DMS79 treated with DMSO at 0.1 percent for 48 hours (cell line): ENCODE measurements around the gene CRYGN.

Experiments used
- DNase-seq: peaks from one replicate; lab custom pipeline; 2025; lab: John Stamatoyannopoulos, UW

CRYGN gene

GRCh38 chr7:151391358-151391730 is 48.6 kb downstream of the CRYGN start:
- DNase-seq, result no peak

- no peak for DNase-seq
Observed at GRCh38 chr7:151390598-151391357, 49.2 kb downstream of the CRYGN start.

GRCh38 chr7:151389768-151390597 is 50.0 kb downstream of the CRYGN start:
- no peak for DNase-seq

DNA sequence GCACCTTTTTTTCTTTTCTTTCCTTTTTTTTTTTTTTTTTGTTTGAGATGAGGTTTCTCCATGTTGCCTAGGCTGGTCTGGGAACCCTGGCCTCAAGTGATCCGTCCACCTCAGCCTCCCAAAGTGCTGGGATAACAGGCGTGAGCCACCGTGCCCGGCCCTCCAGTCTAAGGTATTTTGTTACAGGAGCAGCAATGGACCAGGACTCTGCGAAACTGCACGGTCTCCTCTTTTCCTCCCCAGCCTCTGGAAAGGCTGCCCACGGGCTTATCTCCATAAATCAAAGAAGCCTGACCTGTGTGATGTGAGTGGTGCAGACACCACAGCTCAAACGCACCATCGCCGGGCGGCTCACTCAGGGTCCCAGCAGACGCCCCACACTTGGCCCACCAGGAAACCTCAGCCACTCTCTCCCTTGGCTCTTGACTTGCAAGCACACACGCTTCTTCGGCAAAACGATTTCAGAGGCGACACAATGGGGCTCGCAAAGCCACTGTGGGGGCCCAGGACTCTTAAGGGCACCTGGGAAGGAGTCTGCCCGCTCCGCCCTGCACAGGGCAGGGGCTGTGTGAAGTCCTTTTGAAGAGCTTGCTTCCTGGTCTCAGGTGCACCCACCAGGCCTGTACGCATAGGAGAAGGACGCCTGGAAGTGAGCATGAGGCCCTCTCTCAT is 50.7 kb downstream of the CRYGN start:
- DNase-seq, result no peak

DNA sequence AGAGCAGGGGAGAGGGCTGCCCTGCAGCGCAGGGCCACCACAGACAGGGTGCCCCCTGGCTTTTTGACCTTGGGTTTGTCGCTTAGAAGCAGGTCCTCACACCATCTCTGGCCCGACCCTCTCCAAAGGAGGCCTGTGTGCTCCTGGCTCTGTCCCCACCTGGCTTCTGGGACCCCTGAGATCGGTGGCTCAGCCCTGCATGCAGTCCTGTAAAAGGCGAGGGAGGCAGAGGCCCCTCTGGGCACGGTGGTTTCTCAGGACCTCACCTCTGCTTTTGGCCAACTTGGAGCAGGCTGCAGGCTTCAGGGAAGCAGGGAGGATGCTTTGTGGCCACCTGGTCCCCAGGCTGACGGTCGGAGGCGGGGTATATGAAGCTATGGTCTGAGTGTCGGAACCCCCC is 51.5 kb downstream of the CRYGN start:
- no peak for DNase-seq

DNA sequence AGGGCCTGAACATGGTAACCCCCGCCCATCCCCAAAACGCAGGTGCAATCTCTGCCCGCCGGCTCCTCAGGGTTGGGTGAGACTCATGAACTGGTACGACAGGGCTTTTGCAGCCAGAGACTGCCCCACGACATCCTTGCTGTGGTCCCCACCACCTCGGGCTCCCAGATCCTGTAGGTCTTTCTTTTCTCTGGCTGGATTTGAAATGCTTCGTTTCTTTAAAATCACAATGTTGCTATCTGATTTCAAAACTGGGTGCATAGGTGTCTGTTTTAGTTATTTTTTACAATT is 52.0 kb downstream of the CRYGN start:
- DNase-seq, result no peak

DNA sequence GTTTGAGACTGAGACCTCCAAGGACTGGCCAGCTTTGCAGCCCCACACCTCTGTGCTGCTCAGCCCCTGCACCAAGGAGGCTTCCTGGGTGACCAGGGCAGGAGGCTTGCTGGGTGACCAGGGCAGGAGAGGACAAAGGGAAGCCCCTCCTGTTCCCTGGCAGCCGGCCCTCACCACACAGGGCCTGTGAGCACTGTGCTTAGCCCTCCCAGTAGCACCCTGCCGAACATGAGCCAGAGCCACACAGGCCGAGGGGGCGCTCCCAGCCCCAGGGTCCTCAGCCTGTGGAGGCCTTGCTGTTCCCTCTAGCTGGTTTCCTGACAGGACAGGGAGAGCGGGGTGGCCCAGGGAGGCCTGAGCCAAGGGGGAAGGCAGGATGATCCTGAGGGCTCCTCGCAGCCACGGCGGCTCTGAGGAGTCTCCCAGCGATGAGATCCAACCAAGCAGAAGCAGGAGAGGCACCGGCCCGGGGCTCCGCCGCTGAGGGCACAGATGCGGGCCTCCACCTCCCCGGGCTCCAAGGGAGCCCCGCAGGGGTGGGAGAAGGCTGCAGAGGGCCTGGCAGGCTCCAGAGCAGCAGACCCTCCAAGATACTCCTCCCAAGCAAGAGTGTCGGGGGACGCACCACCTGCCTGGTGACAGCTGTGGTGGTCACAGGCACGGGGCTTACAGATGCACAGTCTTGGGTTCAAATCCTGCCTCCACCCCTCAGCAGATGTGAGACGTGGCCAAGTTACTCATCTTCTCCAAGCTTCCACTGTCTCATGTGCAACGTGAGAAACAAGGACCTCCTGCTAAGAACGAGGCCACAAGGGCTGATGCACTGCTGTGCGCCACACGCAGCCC is 52.6 kb downstream of the CRYGN start:
- DNase-seq, result no peak

- DNase-seq, result no peak
Observed at GRCh38 chr7:151386301-151387160, 53.4 kb downstream of the CRYGN start.

DNA sequence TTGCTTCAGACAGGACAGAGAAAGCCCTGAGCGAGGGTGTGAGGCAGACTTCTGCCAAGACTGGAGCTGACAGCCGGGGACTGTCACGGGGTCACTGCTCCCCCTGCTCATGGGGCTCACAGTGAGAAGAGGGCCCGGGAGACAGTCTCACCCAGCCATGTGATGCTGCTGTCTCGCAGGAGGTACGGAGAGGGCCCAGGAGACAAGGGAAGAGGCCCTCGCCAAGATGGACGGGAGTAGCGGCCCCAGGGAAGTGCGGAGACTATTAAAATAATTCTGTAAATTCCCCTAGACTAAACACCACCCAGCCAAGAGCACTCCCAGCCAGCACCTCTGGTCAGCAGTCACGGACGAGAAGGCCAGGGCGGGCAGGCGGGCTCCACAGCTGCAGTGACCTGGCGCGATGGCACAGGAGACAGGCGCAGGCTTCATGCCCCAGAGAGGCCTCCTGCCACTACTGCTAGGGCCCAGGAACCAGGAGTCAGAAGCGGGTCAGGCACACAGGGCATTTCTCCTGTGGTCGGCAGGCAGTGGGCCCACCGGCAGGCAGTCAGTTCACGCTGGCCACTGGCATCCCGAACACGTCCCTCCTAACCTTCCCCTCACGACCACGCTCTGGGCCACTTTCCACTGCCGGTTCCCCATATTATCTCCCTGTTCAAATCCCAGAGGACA is 54.2 kb downstream of the CRYGN start:
- DNase-seq, result no peak

GRCh38 chr7:151384776-151385625 is 54.9 kb downstream of the CRYGN start:
- DNase-seq, result no peak

DNA sequence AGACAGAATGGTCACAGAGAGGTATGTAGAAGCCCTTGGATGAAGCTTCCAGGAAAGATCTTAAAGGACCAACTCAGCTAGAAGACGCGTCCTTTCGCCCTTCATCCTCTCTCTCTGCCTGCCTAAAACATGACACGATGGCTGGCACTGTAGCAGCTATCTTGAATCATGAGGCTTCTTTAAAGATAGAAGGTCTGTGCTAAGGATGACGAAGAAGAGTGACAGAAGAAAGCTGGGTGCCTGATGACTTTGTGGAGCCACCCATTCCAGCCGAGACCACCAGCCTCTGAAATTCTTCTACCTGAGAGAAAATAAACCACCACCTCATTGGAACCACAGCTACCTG is 55.6 kb downstream of the CRYGN start:
- DNase-seq, result no peak

DNA sequence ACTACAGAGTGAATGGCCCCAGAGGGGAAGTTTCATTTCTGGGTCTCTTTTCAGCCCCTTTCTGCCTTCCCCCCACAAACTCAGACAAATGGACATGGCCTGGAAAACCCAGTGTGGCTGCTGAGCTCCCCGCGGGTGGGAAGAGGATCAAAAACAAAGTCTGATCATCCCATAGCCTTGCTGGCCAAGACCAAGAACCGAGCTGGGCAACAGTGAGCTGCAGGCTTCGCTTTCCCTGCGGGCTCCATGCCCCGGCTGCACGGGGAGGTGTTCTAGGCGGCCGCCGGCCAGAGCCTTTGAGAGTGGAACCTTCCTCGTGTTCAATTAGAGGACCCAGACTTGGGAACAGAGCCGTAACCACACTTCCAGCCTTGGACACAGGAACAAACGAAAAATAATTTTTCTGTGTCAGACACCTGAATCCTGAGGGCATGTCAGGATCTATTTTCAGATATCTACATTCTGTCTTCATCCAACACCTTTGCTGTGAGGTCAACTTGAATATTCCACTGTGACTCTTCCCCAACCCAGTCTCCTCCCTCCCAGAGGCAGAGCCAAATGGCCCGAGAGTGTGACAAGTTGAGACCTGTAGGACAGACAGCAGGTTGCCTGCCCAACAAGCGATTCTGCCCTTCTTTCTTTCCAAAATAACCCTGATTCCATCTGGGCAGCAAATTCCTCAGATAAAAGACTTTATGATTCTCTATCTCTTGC is 56.1 kb downstream of the CRYGN start:
- DNase-seq, result no peak

- peak; percentile 11 for DNase-seq
Observed at GRCh38 chr7:151382079-151382885, 57.7 kb downstream of the CRYGN start.

- DNase-seq, result no peak
Observed at GRCh38 chr7:151381348-151382078, 58.4 kb downstream of the CRYGN start.

GRCh38 chr7:151381098-151381347 is 58.9 kb downstream of the CRYGN start:
- no peak for DNase-seq

GRCh38 chr7:151380199-151381097 is 59.5 kb downstream of the CRYGN start:
- DNase-seq, result no peak
